Activated CD4-positive, alpha-beta memory T cell treated with anti-CD3 and anti-CD28 coated beads for 36 hours (primary cell): ENCODE data around the gene TMEM134. TPM values are rescaled to one million over a fixed set of nuclear protein-coding genes. Genes with fewer than 3 reads are reported as not detected.

Experiments used
- CTCF ChIA-PET: fragments of 350-600 bp; sonication (Branson Sonifier 250); formaldehyde crosslinking; loops from one replicate; lab custom pipeline; 2021; ENCODE audit warnings: antibody characterized with exemption, inconsistent platforms; lab: Charles Lee
- POLR2A ChIA-PET: fragments of 350-600 bp; sonication (Branson Sonifier 250); formaldehyde crosslinking; loops from one replicate; lab custom pipeline; 2021; ENCODE audit warnings: antibody characterized with exemption; lab: Charles Lee
- DNase-seq: peaks from one replicate; pipeline ENCODE4 v3.0.0-alpha.2; 2020
- H3K27ac Mint-ChIP-seq: one replicate; pipeline ENCODE4 v1.8.0; 2021; ENCODE audit warnings: mixed read lengths
- H3K27me3 Mint-ChIP-seq: one replicate; pipeline ENCODE4 v1.8.0; 2021; ENCODE audit warnings: mixed read lengths
- H3K36me3 Mint-ChIP-seq: one replicate; pipeline ENCODE4 v1.8.0; 2021; ENCODE audit warnings: mixed read lengths
- H3K4me1 Mint-ChIP-seq: one replicate; pipeline ENCODE4 v1.8.0; 2021; ENCODE audit warnings: low read depth, mixed read lengths
- H3K4me3 Mint-ChIP-seq: one replicate; pipeline ENCODE4 v1.8.0; 2021; ENCODE audit warnings: mild to moderate bottlenecking, mixed read lengths
- H3K9me3 Mint-ChIP-seq: one replicate; pipeline ENCODE4 v1.8.0; 2021; ENCODE audit warnings: mixed read lengths
- intact Hi-C: fragments of 100-400 bp; cut with micrococcal nuclease; formaldehyde crosslinking; loops from one replicate; pipeline ENCODE4 v1.15.1; 2023
- total RNA-seq, 2 experiments: library from RNA; stranded (reverse); gene quantifications; one replicate each; pipeline ENCODE4 v1.2.3, GENCODE V29; 2021

Gene TMEM134
- total RNA-seq, 2 experiments from 2014 or later, result 68.2 to 75.2 TPM

- peak; percentile 72 for DNase-seq
- POLR2A ChIA-PET, result interaction anchor here (0.6 to 6.8 kb wide), 14 partner anchors 19 to 1467 kb away, joined by 3 to 68 read pairs (median 6); partner anchors contain the start of genes AIP, CLCF1, NUDT8 and PPP1CA
- H3K27me3 Mint-ChIP-seq, result no peaks in the 10 kb centered on the region
- H3K4me3 Mint-ChIP-seq, result peak overlapping the region; percentile 85
- intact Hi-C loops, result loop anchor here (1.0 to 2.0 kb wide), 3 partner anchors 29 to 66 kb away; partner anchors contain the start of genes PITPNM1 and TMEM134
- H3K9me3 Mint-ChIP-seq, result no peaks in the 10 kb centered on the region
- peak overlapping the region; percentile 95 for H3K27ac Mint-ChIP-seq
- peaks cover 51% of the 10 kb centered on the region for H3K4me1 Mint-ChIP-seq
- CTCF ChIA-PET, result interaction anchor here (0.8 to 3.9 kb wide), 11 partner anchors 11 to 175 kb away, joined by 3 to 46 read pairs (median 4); partner anchors contain the start of genes PPP1CA, RAD9A, RPS6KB2 and TBC1D10C
- H3K36me3 Mint-ChIP-seq, result peaks cover 43% of the 10 kb centered on the region
Measured at GRCh38 chr11:67439321-67440228, 29.5 kb downstream of the TMEM134 start.

GRCh38 chr11:67438158-67438902 lies 30.7 kb downstream of the TMEM134 start:
- Mint-ChIP-seq H3K27ac (peak overlapping the region; percentile 95), H3K36me3 (peaks cover 47% of the 10 kb centered on the region), H3K4me1 (peaks cover 55% of the 10 kb centered on the region), H3K9me3 (no peaks in the 10 kb centered on the region), H3K27me3 (no peaks in the 10 kb centered on the region), H3K4me3 (peak overlapping the region; percentile 85)
- POLR2A ChIA-PET, result interaction anchor here (0.8 to 6.8 kb wide), 21 partner anchors 9 to 192 kb away, joined by 3 to 68 read pairs (median 6); partner anchors contain the start of genes AIP, CLCF1, NUDT8 and PITPNM1
- intact Hi-C loops, result loop anchor here (2.0 kb wide), 2 partner anchors 30 to 46 kb away; partner anchors contain the start of gene TMEM134
- DNase-seq, result peak; percentile 91
- CTCF ChIA-PET, result interaction anchor here (0.9 to 3.9 kb wide), 16 partner anchors 9 to 87 kb away, joined by 3 to 46 read pairs (median 4); partner anchors contain the start of genes CDK2AP2, PITPNM1, PPP1CA and RPS6KB2

- ChIA-PET CTCF (interaction anchor here (0.9 to 3.9 kb wide), 12 partner anchors 9 to 70 kb away, joined by 3 to 46 read pairs (median 4); partner anchors contain the start of genes CDK2AP2, PITPNM1, PPP1CA and RPS6KB2), POLR2A (interaction anchor here (0.8 to 6.8 kb wide), 20 partner anchors 10 to 166 kb away, joined by 3 to 68 read pairs (median 6); partner anchors contain the start of genes AIP, CDK2AP2, PITPNM1 and PPP1CA)
- H3K36me3 Mint-ChIP-seq, result peaks cover 49% of the 10 kb centered on the region
- H3K9me3 Mint-ChIP-seq, result no peaks in the 10 kb centered on the region
- no peak for DNase-seq
- peaks cover 59% of the 10 kb centered on the region for H3K4me1 Mint-ChIP-seq
- H3K27me3 Mint-ChIP-seq, result no peaks in the 10 kb centered on the region
- H3K27ac Mint-ChIP-seq, result peak overlapping the region; percentile 95
- H3K4me3 Mint-ChIP-seq, result peak overlapping the region; percentile 85
- intact Hi-C loops, result loop anchor here (1.0 to 2.0 kb wide), 4 partner anchors 9 to 47 kb away; partner anchors contain the start of genes RPS6KB2, TBC1D10C and TMEM134
Measured at GRCh38 chr11:67437809-67438157, 31.3 kb downstream of the TMEM134 start.

GRCh38 chr11:67437082-67437808 lies 31.8 kb downstream of the TMEM134 start, which contains the start of gene PTPRCAP:
PTPRCAP (minus strand) TSS chr11:67437682; CDS start chr11:67437619, 63 bp downstream.
- Mint-ChIP-seq H3K27ac (peak within 1 kb of the TSS; percentile 95), H3K4me1 (peaks cover 59% of the 10 kb centered on the region), H3K9me3 (no peaks in the 10 kb centered on the region), H3K36me3 (peaks cover 51% of the 10 kb centered on the region), H3K4me3 (peak within 1 kb of the TSS; percentile 85), H3K27me3 (no peaks in the 10 kb centered on the region)
- ChIA-PET CTCF (interaction anchor here (0.8 to 3.9 kb wide), 14 partner anchors 9 to 81 kb away, joined by 3 to 46 read pairs (median 4); partner anchors contain the start of genes CDK2AP2, PITPNM1, PPP1CA and RPS6KB2), POLR2A (interaction anchor here (0.9 to 6.8 kb wide), 22 partner anchors 9 to 177 kb away, joined by 3 to 68 read pairs (median 6); partner anchors contain the start of genes AIP, CDK2AP2, PITPNM1 and PPP1CA)
- DNase-seq, result peak; percentile 85
- intact Hi-C loops, result loop anchor here (1.0 to 2.0 kb wide), 2 partner anchors 9 to 32 kb away; partner anchors contain the start of genes RPS6KB2 and TBC1D10C

GRCh38 chr11:67436459-67437081 lies 32.5 kb downstream of the TMEM134 start:
- peak; percentile 90 for DNase-seq
- Mint-ChIP-seq H3K27me3 (no peaks in the 10 kb centered on the region), H3K4me1 (peaks cover 59% of the 10 kb centered on the region), H3K4me3 (peak overlapping the region; percentile 85), H3K27ac (peak overlapping the region; percentile 95), H3K36me3 (peaks cover 58% of the 10 kb centered on the region), H3K9me3 (no peaks in the 10 kb centered on the region)
- intact Hi-C loops, result loop anchor here (1.0 to 2.0 kb wide), 2 partner anchors 8 to 32 kb away; partner anchors contain the start of genes RPS6KB2 and TBC1D10C
- CTCF ChIA-PET, result interaction anchor here (0.8 to 3.9 kb wide), 7 partner anchors 8 to 80 kb away, joined by 3 to 46 read pairs (median 5); partner anchors contain the start of genes PITPNM1, PPP1CA, RPS6KB2 and TBC1D10C
- POLR2A ChIA-PET, result interaction anchor here (0.9 to 6.8 kb wide), 18 partner anchors 8 to 178 kb away, joined by 3 to 68 read pairs (median 6); partner anchors contain the start of genes AIP, CDK2AP2, PITPNM1 and PPP1CA

- ChIA-PET POLR2A (interaction anchor here (0.9 to 6.8 kb wide), 13 partner anchors 8 to 179 kb away, joined by 3 to 68 read pairs (median 8); partner anchors contain the start of genes AIP, CDK2AP2, PPP1CA and RPS6KB2), CTCF (interaction anchor here (1.3 to 3.9 kb wide), 2 partner anchors 16 to 33 kb away, joined by 3 to 46 read pairs; partner anchors contain the start of genes PPP1CA and TBC1D10C)
- Mint-ChIP-seq H3K36me3 (peaks cover 59% of the 10 kb centered on the region), H3K4me1 (peaks cover 56% of the 10 kb centered on the region), H3K27ac (peak overlapping the region; percentile 95), H3K4me3 (peak overlapping the region; percentile 85), H3K27me3 (no peaks in the 10 kb centered on the region), H3K9me3 (no peaks in the 10 kb centered on the region)
- intact Hi-C loops, result loop anchor here (2.0 kb wide), 1 partner anchor 31 kb away; the partner anchor contains the start of gene TBC1D10C
- no peak for DNase-seq
Measured at GRCh38 chr11:67435727-67436458, 33.2 kb downstream of the TMEM134 start.

- H3K4me1 Mint-ChIP-seq, result peaks cover 53% of the 10 kb centered on the region
- peak overlapping the region; percentile 85 for H3K4me3 Mint-ChIP-seq
- H3K27me3 Mint-ChIP-seq, result no peaks in the 10 kb centered on the region
- ChIA-PET POLR2A (interaction anchor here (4.0 to 6.8 kb wide), 2 partner anchors 27 to 51 kb away, joined by 22 to 67 read pairs; partner anchors contain the start of gene AIP), CTCF (no interaction called here)
- intact Hi-C loops, result no loop called here
- peak; percentile 59 for DNase-seq
- H3K36me3 Mint-ChIP-seq, result peaks cover 61% of the 10 kb centered on the region
- H3K27ac Mint-ChIP-seq, result peak overlapping the region; percentile 95
- H3K9me3 Mint-ChIP-seq, result no peaks in the 10 kb centered on the region
Measured at GRCh38 chr11:67435031-67435726, 33.9 kb downstream of the TMEM134 start.

GRCh38 chr11:67434395-67434881 lies 34.6 kb downstream of the TMEM134 start:
- Mint-ChIP-seq H3K4me1 (peaks cover 51% of the 10 kb centered on the region), H3K36me3 (peaks cover 56% of the 10 kb centered on the region), H3K27me3 (no peaks in the 10 kb centered on the region), H3K4me3 (peak overlapping the region; percentile 49), H3K9me3 (no peaks in the 10 kb centered on the region), H3K27ac (peak overlapping the region; percentile 81)
- intact Hi-C loops, result loop anchor here (1.0 kb wide), 1 partner anchor 81 kb away; the partner anchor contains the start of gene POLD4
- DNase-seq, result peak; percentile 65
- ChIA-PET POLR2A (interaction anchor here (1.0 to 6.8 kb wide), 3 partner anchors 34 to 52 kb away, joined by 3 to 67 read pairs (median 3); partner anchors contain the start of gene AIP), CTCF (no interaction called here)
